Thyroid gland (tissue), 4 donors: ENCODE results near the gene HCRT. TPM values are rescaled to one million over a fixed set of nuclear protein-coding genes. Genes with fewer than 3 reads are reported as not detected.

Source experiments
- DNase-seq, 2 donors: peaks; one replicate each; pipeline ENCODE4 v3.0.0-alpha.2; 2019
- H3K27ac ChIP-seq, 3 donors: fragments of 200-600 bp; sonication (generic); 1 replicate in 2 of 3; 2 replicates in 1 of 3; pipeline ENCODE4 v1.5.1; 2016 to 2019; ENCODE audit warnings: mild to moderate bottlenecking in 1 of 3, moderate library complexity in 1 of 3
- H3K27me3 ChIP-seq: fragments of 200-600 bp; sonication (generic); one replicate; pipeline ENCODE4 v1.5.1; 2019
- H3K36me3 ChIP-seq, 2 donors: fragments of 200-600 bp; sonication (generic); one replicate each; pipeline ENCODE4 v1.5.1; 2016 to 2019
- H3K4me1 ChIP-seq, 2 donors: fragments of 200-600 bp; sonication (generic); one replicate each; pipeline ENCODE4 v1.5.1; 2017 to 2019
- H3K4me3 ChIP-seq, 3 donors: fragments of 200-600 bp; sonication (generic); replicated peaks in 1 of 3; 1 replicate in 2 of 3; 2 replicates in 1 of 3; pipeline ENCODE4 v1.5.1; 2016; ENCODE audit warnings: mild to moderate bottlenecking in 1 of 3
- H3K9me3 ChIP-seq: fragments of 200-600 bp; sonication (generic); one replicate; pipeline ENCODE4 v1.5.1; 2017
- CTCF ChIP-seq, 6 experiments: fragments of 200-600 bp in 3 of 6; fragments of 450-650 bp in 3 of 6; sonication (generic) in 3 of 6; IDR thresholded peaks; one replicate each; pipeline ENCODE4 v1.5.1; 2016 to 2019; ENCODE audit warnings: antibody characterized with exemption in 6 of 6, mild to moderate bottlenecking in 2 of 6, inconsistent platforms in 1 of 6, moderate library complexity in 1 of 6
- POLR2A ChIP-seq, 2 donors: fragments of 450-650 bp; IDR thresholded peaks; one replicate each; pipeline ENCODE4 v1.6.1; 2017; ENCODE audit warnings: antibody characterized with exemption in 2 of 2, mild to moderate bottlenecking in 2 of 2, moderate library complexity in 1 of 2
- WGBS, 2 donors: methylation state at CpG; one replicate each; pipeline ENCODE4 v1.1.5; 2017; 5-methylcytosine and 5-hydroxymethylcytosine counted together
- intact Hi-C: fragments of 100-400 bp; cut with DNase I; formaldehyde crosslinking; loops from one replicate; pipeline ENCODE4 v1.15.1; 2023
- total RNA-seq, 4 donors: library from RNA; depleted of rRNA; stranded (reverse); fragments of >200 nt; gene quantifications; one replicate each; pipeline ENCODE4 v1.2.3, GENCODE V29; 2016

Gene HCRT, protein sequence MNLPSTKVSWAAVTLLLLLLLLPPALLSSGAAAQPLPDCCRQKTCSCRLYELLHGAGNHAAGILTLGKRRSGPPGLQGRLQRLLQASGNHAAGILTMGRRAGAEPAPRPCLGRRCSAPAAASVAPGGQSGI
- total RNA-seq: not detected

DNA sequence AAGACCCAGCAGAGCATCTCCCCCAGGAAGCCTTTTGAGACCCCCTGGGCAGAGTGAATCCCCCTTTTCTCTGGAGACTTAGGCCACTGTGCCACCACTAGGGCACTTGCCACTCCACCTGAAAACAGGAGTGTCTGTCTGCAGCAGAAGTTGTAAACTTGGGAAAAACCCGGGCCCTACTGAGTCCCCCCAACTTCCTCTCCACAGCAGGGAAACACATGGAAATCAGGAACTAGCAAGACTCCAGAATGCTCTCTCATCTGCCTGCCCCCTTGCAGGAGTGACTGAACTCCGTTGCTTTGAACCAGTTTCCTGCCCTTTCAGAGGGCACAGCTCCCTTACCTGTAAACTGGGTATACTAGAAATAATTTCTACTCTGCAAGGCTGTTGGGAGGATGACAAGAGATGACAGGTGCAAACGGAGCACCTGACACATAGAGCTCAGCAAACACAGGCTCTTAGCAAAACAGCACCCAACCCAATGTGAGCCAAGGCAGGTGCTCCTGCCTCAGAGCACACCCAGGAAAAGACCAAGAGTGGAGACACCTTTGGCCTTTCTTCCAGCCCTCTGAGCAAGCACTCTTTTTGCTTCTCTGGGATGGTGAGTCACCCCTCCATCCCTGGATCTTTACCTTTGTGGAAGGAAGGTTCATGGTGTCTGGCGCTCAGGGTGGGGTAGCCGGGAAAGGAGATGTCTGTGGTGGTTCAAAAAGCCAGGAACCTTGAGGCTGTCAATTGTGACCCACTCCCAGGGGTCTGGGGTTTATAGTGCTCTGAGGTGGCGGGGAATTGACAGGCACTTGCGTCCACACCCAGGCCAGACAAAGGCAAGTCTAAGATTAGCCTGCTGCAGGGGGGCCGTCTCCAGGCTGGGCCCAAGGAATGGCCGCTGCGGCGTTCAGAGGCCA lies at the start of gene HCRT:
HCRT (minus strand) TSS at position 740 of the 908 bp plus-strand sequence; CDS start at position 653, 87 bp downstream.
- intact Hi-C loops: no loop called here
- TF ChIP-seq POLR2A (IDR thresholded peaks at IDR 0.05): no peak
- no peak for TF ChIP-seq CTCF (IDR thresholded peaks at IDR 0.05)
- Histone ChIP-seq H3K36me3 (no peaks in the 10 kb centered on the region), H3K27me3 (peaks cover 6% of the 10 kb centered on the region), H3K4me3 (peak within 1 kb of the TSS in 2 of 3 donors; percentile 6 to 44), H3K4me1 (peaks cover 18 to 27% of the 10 kb centered on the region in 2 donors), H3K27ac (no peak within 1 kb of the TSS), H3K9me3 (no peaks in the 10 kb centered on the region)
- DNase-seq: no peak
- 80 to 81% methylated on average over 11 of the region's 11 CpGs for WGBS, 2 donors

GRCh38 chr17:42233994-42234393 lies 48.7 kb upstream of the HCRT start:
- intact Hi-C loops: no loop called here
- no peaks in the 10 kb centered on the region for H3K36me3 ChIP-seq
- DNase-seq: no peak
- no peak overlapping the region for H3K4me3 ChIP-seq
- TF ChIP-seq POLR2A (IDR thresholded peaks at IDR 0.05) (no peak), CTCF (IDR thresholded peaks at IDR 0.05) (no peak)
- no peaks in the 10 kb centered on the region for H3K9me3 ChIP-seq
- H3K27me3 ChIP-seq: no peaks in the 10 kb centered on the region
- H3K27ac ChIP-seq: no peak overlapping the region
- H3K4me1 ChIP-seq: no peaks in the 10 kb centered on the region
- WGBS, 2 donors: 79 to 81% methylated on average over 2 of the region's 2 CpGs

- TF ChIP-seq POLR2A (IDR thresholded peaks at IDR 0.05): no peak
- no peak for TF ChIP-seq CTCF (IDR thresholded peaks at IDR 0.05)
- Histone ChIP-seq H3K9me3 (no peaks in the 10 kb centered on the region), H3K27ac (no peak overlapping the region), H3K36me3 (no peaks in the 10 kb centered on the region), H3K4me3 (no peak overlapping the region), H3K4me1 (peaks cover 0 to 1% of the 10 kb centered on the region in 2 donors), H3K27me3 (no peaks in the 10 kb centered on the region)
- intact Hi-C loops: no loop called here
- WGBS, 2 donors: 95 to 96% methylated on average over 5 of the region's 5 CpGs
- DNase-seq: no peak
These were observed 47.9 kb upstream of the HCRT start for GRCh38 chr17:42233156-42233555.

- H3K36me3 ChIP-seq: no peaks in the 10 kb centered on the region
- no peaks in the 10 kb centered on the region for H3K27me3 ChIP-seq
- H3K4me1 ChIP-seq: peaks cover 0 to 3% of the 10 kb centered on the region in 2 donors
- WGBS, 2 donors: 89 to 91% methylated on average over 5 of the region's 5 CpGs
- no peak overlapping the region for H3K27ac ChIP-seq
- DNase-seq: no peak
- H3K9me3 ChIP-seq: no peaks in the 10 kb centered on the region
- H3K4me3 ChIP-seq: no peak overlapping the region
- TF ChIP-seq CTCF (IDR thresholded peaks at IDR 0.05) (no peak), POLR2A (IDR thresholded peaks at IDR 0.05) (no peak)
- intact Hi-C loops: no loop called here
These were observed 45.0 kb upstream of the HCRT start for GRCh38 chr17:42230225-42230624.
